Measurements from ENCODE around the gene NUDT16L1. TPM values are rescaled to one million over a fixed set of nuclear protein-coding genes. Genes with fewer than 3 reads are reported as not detected.

NUDT16L1 gene
- total RNA-seq, 2 experiments from 2014 or later: 22.3 to 25.6 TPM

DNA sequence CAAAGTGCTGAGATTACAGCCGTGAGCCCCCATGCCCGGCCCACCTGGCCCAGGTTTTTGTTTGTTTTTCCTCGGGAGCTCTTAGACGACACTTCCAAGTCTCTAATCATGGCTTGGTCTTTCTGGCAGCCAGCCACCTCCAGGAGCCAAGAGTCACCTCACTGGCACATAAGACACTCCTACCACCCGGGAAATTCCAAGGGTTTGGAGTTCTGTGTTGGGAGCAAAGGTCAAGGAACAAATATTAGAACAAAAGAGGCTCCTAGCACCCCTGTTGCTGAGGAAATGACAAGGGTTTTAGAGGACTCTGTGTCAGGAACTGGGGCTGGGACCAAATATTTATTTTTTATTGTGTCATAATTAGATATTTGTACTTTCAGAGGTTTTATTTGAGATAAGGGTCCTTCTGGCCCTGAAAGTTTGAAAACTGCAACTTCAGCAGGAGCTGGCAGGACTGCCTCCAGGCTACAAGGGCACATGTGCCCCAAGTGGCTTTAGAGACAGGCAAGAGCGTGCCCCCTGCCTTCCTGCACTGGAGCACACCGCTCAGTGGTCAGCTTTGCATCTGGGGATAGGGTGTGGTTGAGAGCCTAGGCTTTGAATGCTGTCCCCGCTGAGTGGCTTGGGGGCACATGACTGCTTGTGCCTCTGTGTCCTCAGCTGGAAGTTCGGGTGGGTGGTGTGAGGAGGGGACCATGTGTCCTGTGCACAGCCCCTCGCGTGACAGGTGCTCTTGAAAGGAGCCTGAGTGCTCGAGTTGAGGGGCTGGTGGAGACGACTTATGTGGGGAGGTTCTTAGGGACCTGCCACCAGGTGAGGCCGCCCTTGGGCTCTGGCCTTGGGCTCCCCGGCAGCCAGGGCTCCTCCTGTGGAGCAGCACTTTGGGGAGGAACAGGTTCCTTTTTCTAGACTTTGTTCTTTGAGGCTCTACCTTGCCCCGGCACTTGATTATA lies 39.1 kb upstream of the NUDT16L1 start:
- CTCF ChIA-PET: interaction anchor here (1.0 kb wide), 1 partner anchor 30 kb away, joined by 5 read pairs; the partner anchor contains the start of gene MGRN1
- TF ChIP-seq, protein P1, sequence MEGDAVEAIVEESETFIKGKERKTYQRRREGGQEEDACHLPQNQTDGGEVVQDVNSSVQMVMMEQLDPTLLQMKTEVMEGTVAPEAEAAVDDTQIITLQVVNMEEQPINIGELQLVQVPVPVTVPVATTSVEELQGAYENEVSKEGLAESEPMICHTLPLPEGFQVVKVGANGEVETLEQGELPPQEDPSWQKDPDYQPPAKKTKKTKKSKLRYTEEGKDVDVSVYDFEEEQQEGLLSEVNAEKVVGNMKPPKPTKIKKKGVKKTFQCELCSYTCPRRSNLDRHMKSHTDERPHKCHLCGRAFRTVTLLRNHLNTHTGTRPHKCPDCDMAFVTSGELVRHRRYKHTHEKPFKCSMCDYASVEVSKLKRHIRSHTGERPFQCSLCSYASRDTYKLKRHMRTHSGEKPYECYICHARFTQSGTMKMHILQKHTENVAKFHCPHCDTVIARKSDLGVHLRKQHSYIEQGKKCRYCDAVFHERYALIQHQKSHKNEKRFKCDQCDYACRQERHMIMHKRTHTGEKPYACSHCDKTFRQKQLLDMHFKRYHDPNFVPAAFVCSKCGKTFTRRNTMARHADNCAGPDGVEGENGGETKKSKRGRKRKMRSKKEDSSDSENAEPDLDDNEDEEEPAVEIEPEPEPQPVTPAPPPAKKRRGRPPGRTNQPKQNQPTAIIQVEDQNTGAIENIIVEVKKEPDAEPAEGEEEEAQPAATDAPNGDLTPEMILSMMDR (IDR thresholded peaks at IDR 0.05): no peak
- Mint-ChIP-seq H3K4me1 (ENCODE audit: low read depth) (peaks cover 18% of the 10 kb centered on the region), H3K27ac (no peak overlapping the region), H3K4me3 (no peak overlapping the region), H3K9me3 (no peaks in the 10 kb centered on the region), H3K27me3 (no peaks in the 10 kb centered on the region), H3K36me3 (ENCODE audit: low read depth) (peaks cover 30% of the 10 kb centered on the region)
- intact Hi-C loops (cut with micrococcal nuclease): no loop called here
- ATAC-seq (no peak), DNase-seq (no peak)
- POLR2A ChIA-PET: interaction anchor here (1.5 kb wide), 1 partner anchor 38 kb away, joined by 4 read pairs; no protein-coding TSS in a partner anchor

DNA sequence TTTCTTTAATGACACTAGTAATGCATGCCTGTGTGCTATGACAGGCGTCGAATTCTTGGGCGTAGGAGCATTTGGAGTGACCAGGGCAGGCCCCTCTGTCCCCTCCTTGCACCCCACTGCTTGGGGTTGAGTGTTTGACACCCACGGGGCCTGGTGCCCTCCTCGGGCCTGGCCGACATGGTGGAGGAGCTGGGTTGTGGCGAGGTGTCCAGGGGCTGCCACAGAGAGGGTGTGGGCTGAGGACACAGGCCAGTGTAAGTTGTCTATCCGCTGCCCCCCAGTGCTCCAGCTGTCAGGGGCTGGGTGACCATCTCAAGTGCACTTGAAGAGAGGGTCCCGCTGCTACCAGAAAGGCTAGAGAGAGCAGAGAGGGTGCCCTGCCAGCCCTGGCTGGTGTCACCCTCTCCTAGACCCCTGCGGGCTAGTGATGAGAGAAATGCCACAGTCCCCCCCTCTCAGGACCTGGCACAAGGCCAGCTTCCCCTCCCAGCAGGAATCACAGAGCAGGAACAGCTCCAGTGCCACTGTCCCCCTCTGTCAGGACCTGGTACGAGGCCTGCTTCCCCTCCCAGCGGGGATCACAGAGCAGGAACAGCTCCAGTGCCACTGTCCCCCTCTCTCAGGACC lies 38.3 kb upstream of the NUDT16L1 start:
- no peak overlapping the region for H3K4me3 Mint-ChIP-seq
- ChIA-PET CTCF (no interaction called here), POLR2A (interaction anchor here (1.5 kb wide), 1 partner anchor 37 kb away, joined by 4 read pairs; no protein-coding TSS in a partner anchor)
- H3K4me1 Mint-ChIP-seq (ENCODE audit: low read depth): peaks cover 21% of the 10 kb centered on the region
- no peak for DNase-seq
- ATAC-seq: no peak
- intact Hi-C loops (cut with micrococcal nuclease): no loop called here
- H3K36me3 Mint-ChIP-seq (ENCODE audit: low read depth): peaks cover 26% of the 10 kb centered on the region
- H3K9me3 Mint-ChIP-seq: no peaks in the 10 kb centered on the region
- H3K27ac Mint-ChIP-seq: no peak overlapping the region
- TF ChIP-seq, protein P1 (IDR thresholded peaks at IDR 0.05): no peak
- no peaks in the 10 kb centered on the region for H3K27me3 Mint-ChIP-seq

DNA sequence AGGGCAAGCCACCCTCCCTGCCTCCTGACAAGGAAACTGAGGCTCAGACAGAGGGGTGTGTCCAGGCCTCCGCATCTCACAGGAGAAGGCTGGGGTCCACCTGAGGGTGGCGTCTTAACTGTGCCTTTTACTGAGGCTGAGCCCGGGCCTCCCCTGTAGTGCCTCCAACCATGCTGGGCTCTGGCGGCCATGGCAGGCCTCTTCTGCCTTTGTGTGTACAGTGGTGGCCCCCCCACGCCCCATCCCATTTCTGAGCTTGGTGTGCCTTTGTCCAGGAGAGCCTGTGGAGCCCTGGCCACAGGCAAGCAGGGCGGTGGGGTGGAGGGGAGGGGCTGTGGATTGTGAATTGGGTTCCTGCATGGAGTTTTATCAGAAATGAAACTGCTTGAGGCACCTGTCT lies 37.6 kb upstream of the NUDT16L1 start:
- Mint-ChIP-seq H3K4me1 (ENCODE audit: low read depth) (peaks cover 23% of the 10 kb centered on the region), H3K27me3 (no peaks in the 10 kb centered on the region), H3K27ac (no peak overlapping the region), H3K9me3 (no peaks in the 10 kb centered on the region), H3K4me3 (no peak overlapping the region), H3K36me3 (ENCODE audit: low read depth) (peaks cover 21% of the 10 kb centered on the region)
- CTCF ChIA-PET: no interaction called here
- POLR2A ChIA-PET: no interaction called here
- intact Hi-C loops (cut with micrococcal nuclease): no loop called here
- ATAC-seq (no peak), DNase-seq (no peak)
- TF ChIP-seq, protein P1 (IDR thresholded peaks at IDR 0.05): no peak

DNA sequence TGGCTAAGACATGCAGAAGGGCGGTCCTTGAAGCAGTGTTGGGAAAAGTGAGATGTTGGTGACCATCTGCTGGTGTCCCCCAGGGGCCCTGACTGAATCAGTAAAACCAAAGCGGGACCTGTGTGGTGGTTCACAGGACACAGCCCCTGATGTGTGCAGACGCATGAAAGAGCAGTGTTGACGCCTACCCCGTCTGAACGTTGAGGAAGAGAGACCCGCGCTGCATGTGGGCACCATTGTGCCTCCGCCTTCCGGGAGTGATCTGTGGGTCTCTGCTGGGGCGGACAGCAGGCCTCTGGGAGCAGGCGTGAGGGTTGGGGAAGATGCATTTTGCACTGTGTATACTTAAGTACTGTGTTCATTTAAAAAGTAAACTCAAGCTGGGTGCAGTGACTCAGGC lies 37.1 kb upstream of the NUDT16L1 start:
- TF ChIP-seq, protein P1 (IDR thresholded peaks at IDR 0.05): no peak
- ChIA-PET CTCF (no interaction called here), POLR2A (no interaction called here)
- no peak overlapping the region for H3K4me3 Mint-ChIP-seq
- peaks cover 19% of the 10 kb centered on the region for H3K36me3 Mint-ChIP-seq (ENCODE audit: low read depth)
- H3K27ac Mint-ChIP-seq: no peak overlapping the region
- no peak for DNase-seq
- no peak for ATAC-seq
- H3K4me1 Mint-ChIP-seq (ENCODE audit: low read depth): peaks cover 28% of the 10 kb centered on the region
- intact Hi-C loops (cut with micrococcal nuclease): no loop called here
- H3K27me3 Mint-ChIP-seq: no peaks in the 10 kb centered on the region
- H3K9me3 Mint-ChIP-seq: no peaks in the 10 kb centered on the region

All from activated CD8-positive, alpha-beta T cell treated with anti-CD3 and anti-CD28 coated beads for 36 hours (primary cell).